ENCODE measurements around the gene PROX2.

GRCh38 chr14:74879427-74880182 lies 3.7 kb upstream of the PROX2 start:
- no peak for TF ChIP-seq CTCF (IDR thresholded peaks at IDR 0.05)
- TF ChIP-seq POLR2A (IDR thresholded peaks at IDR 0.05): no peak

All from heart left ventricle (tissue), 13 donors.